ENCODE measurements around the gene NPTN. TPM values are rescaled to one million over a fixed set of nuclear protein-coding genes. Genes with fewer than 3 reads are reported as not detected.

Gene NPTN
- polyA plus RNA-seq, 2 of the 4 experiments (the other 2 are of a cell fraction) = 150 to 201 TPM

GRCh38 chr15:73633111-73633990 lies at the start of gene NPTN (continued):
- TF ChIP-seq ATOH8 (CRISPR knock-in tag; IDR thresholded peaks at IDR 0.05; ENCODE audit: low read depth) = no peak
- TF ChIP-seq CHD2 (IDR thresholded peaks at IDR 0.05; ENCODE audit: low read length, partially characterized antibody) = peak; percentile 95
- TF ChIP-seq RFX5 (IDR thresholded peaks at IDR 0.05) = no peak
- no peak for TF ChIP-seq JUNB (IDR thresholded peaks at IDR 0.05)
- TF ChIP-seq FOSB (CRISPR knock-in tag; IDR thresholded peaks at IDR 0.05) = no peak
- TF ChIP-seq MAZ (IDR thresholded peaks at IDR 0.05; ENCODE audit: borderline replicate concordance, low read depth, low read length) = no peak
- peak; percentile 95 for TF ChIP-seq MAX (IDR thresholded peaks at IDR 0.05)
- TF ChIP-seq SMC3 (IDR thresholded peaks at IDR 0.05) = no peak
- TF ChIP-seq POLR2A (IDR thresholded peaks at IDR 0.05; ENCODE audit: low read length) = peak; percentile 87
- TF ChIP-seq TFCP2L1 (CRISPR knock-in tag; IDR thresholded peaks at IDR 0.05) = no peak
- no peak for TF ChIP-seq TP53 (CRISPR knock-in tag; IDR thresholded peaks at IDR 0.05)
- peak; percentile 89 for TF ChIP-seq REST (IDR thresholded peaks at IDR 0.05)
- TF ChIP-seq BCL3 (IDR thresholded peaks at IDR 0.05) = peak; percentile 82
- TF ChIP-seq HOXA7 (CRISPR knock-in tag; IDR thresholded peaks at IDR 0.05) = no peak
- TF ChIP-seq RNF2 (IDR thresholded peaks at IDR 0.05; ENCODE audit: borderline replicate concordance, low read depth) = no peak
- peak; percentile 87 for TF ChIP-seq BHLHE40 (IDR thresholded peaks at IDR 0.05; ENCODE audit: low read depth, low read length)
- no peak for TF ChIP-seq ZC3H11A (IDR thresholded peaks at IDR 0.05)
- TF ChIP-seq KDM5A (IDR thresholded peaks at IDR 0.05) = no peak
- no peak for TF ChIP-seq ZSCAN20 (CRISPR knock-in tag; IDR thresholded peaks at IDR 0.05)
- TF ChIP-seq HOXB13 (CRISPR knock-in tag; IDR thresholded peaks at IDR 0.05; ENCODE audit: low read depth) = no peak
- TF ChIP-seq CBX8 (IDR thresholded peaks at IDR 0.05) = no peak
- no peak for TF ChIP-seq CBX2 (IDR thresholded peaks at IDR 0.05; ENCODE audit: borderline replicate concordance, low read depth)
- no peak for TF ChIP-seq EP300 (IDR thresholded peaks at IDR 0.05)
- no peak for TF ChIP-seq KDM1A (IDR thresholded peaks at IDR 0.05; ENCODE audit: low read depth)
- peak; percentile 87 for TF ChIP-seq E2F6 (IDR thresholded peaks at IDR 0.05; ENCODE audit: borderline replicate concordance, low read depth)

Measured in A549 (cell line).